HepG2 (cell line): ENCODE data around the gene MLLT11. TPM values are rescaled to one million over a fixed set of nuclear protein-coding genes. Genes with fewer than 3 reads are reported as not detected.

Source experiments
- ARNTL ChIP-seq: sonication (generic); formaldehyde crosslinking; IDR thresholded peaks from 2 replicates; pipeline ENCODE4 v1.4.0; 2020; ENCODE audit warnings: mild to moderate bottlenecking, missing genetic modification reagents
- ATF7 ChIP-seq, 2 experiments: fragments of 450-650 bp in 1 of 2; sonication (generic) in 1 of 2; formaldehyde crosslinking in 1 of 2; IDR thresholded peaks; 2 replicates each; pipeline versions ENCODE4 v1.4.0 to v1.6.1; 2016 to 2020; ENCODE audit warnings: antibody characterized with exemption in 1 of 2, mild to moderate bottlenecking in 1 of 2, missing genetic modification reagents in 1 of 2
- CBX1 ChIP-seq: IDR thresholded peaks from one replicate; pipeline ENCODE4 v1.6.1; 2016; ENCODE audit warnings: antibody characterized with exemption, low read depth
- FOXJ3 ChIP-seq: sonication (generic); formaldehyde crosslinking; IDR thresholded peaks from 2 replicates; pipeline ENCODE4 v1.4.0; 2020; ENCODE audit warnings: missing genetic modification reagents, mild to moderate bottlenecking, borderline replicate concordance
- JUN ChIP-seq: sonication (generic); formaldehyde crosslinking; IDR thresholded peaks from 2 replicates; pipeline ENCODE4 v1.4.0; 2020; ENCODE audit warnings: mild to moderate bottlenecking, missing genetic modification reagents
- KAT2B ChIP-seq: fragments of 150-350 bp; IDR thresholded peaks from 2 replicates; pipeline ENCODE4 v1.6.1; 2014; ENCODE audit warnings: low read depth, low read length, borderline replicate concordance
- KAT8 ChIP-seq: IDR thresholded peaks from 2 replicates; pipeline ENCODE4 v1.6.1; 2016; ENCODE audit warnings: missing genetic modification reagents, missing compliant biosample characterization
- MIXL1 ChIP-seq: IDR thresholded peaks from 2 replicates; pipeline ENCODE4 v1.6.1; 2016
- NFKBIZ ChIP-seq: IDR thresholded peaks from 2 replicates; pipeline ENCODE4 v1.6.1; 2018; ENCODE audit warnings: missing genetic modification reagents, missing compliant biosample characterization
- PTBP1 ChIP-seq: fragments of 200-400 bp; formaldehyde crosslinking; IDR thresholded peaks from 2 replicates; pipeline ENCODE4 v1.6.1; 2018; ENCODE audit warnings: low read length, low read depth; ENCODE audit not compliant: poor library complexity, severe bottlenecking
- RBM22 ChIP-seq: fragments of 200-400 bp; formaldehyde crosslinking; optimal IDR thresholded peaks from 2 replicates; pipeline ENCODE3; 2017; ENCODE audit warnings: mild to moderate bottlenecking, low read length, moderate library complexity
- WIZ ChIP-seq: sonication (generic); formaldehyde crosslinking; IDR thresholded peaks from 2 replicates; pipeline ENCODE4 v1.5.1; 2020; ENCODE audit warnings: mild to moderate bottlenecking, missing genetic modification reagents
- YEATS4 ChIP-seq: sonication (generic); formaldehyde crosslinking; IDR thresholded peaks from 2 replicates; pipeline ENCODE4 v1.4.0; 2020; ENCODE audit warnings: missing genetic modification reagents, borderline replicate concordance
- ZNF530 ChIP-seq: sonication (generic); formaldehyde crosslinking; IDR thresholded peaks from 2 replicates; pipeline ENCODE4 v1.5.0; 2020; ENCODE audit warnings: low read depth, mild to moderate bottlenecking, missing genetic modification reagents
- ZNF570 ChIP-seq: sonication (generic); formaldehyde crosslinking; IDR thresholded peaks from 2 replicates; pipeline ENCODE4 v1.4.0; 2020; ENCODE audit warnings: mild to moderate bottlenecking, missing genetic modification reagents, borderline replicate concordance
- ZNF777 ChIP-seq: sonication (generic); formaldehyde crosslinking; IDR thresholded peaks from 2 replicates; pipeline ENCODE4 v1.4.0; 2020; ENCODE audit warnings: missing genetic modification reagents
- ZNF83 ChIP-seq: sonication (generic); formaldehyde crosslinking; IDR thresholded peaks from 2 replicates; pipeline ENCODE4 v1.4.0; 2020; ENCODE audit warnings: missing genetic modification reagents, mild to moderate bottlenecking, borderline replicate concordance
- ZSCAN12 ChIP-seq: sonication (generic); formaldehyde crosslinking; IDR thresholded peaks from 2 replicates; pipeline ENCODE4 v1.9.0; 2021; ENCODE audit warnings: mild to moderate bottlenecking, missing genetic modification reagents
- polyA plus RNA-seq, 8 experiments: library from polyadenylated mRNA; depleted of rRNA in 3 of 8; stranded (reverse) in 7 of 8; unstranded in 1 of 8; fragments of >200 nt; fragmentation: Illumina TruSeq in 4 of 8; extraction: Trizol in 4 of 8; gene quantifications; 2 replicates each; pipeline versions ENCODE4 v1.2.1 to v1.2.3, GENCODE V29; 2011 to 2016; ENCODE audit warnings: low read depth in 4 of 8, missing spikeins in 1 of 8, mixed read lengths in 1 of 8; ENCODE audit not compliant: insufficient read depth in 1 of 8
- total RNA-seq, 5 experiments: library from RNA; depleted of rRNA; stranded (reverse); fragments of >200 nt; fragmentation: Illumina TruSeq; extraction: Trizol; gene quantifications; 2 replicates each; pipeline ENCODE4 v1.2.3, GENCODE V29; 2016; ENCODE audit warnings: low read depth in 1 of 5
- TF ChIP-seq, protein P1 (sequence below): sonication (generic); formaldehyde crosslinking; IDR thresholded peaks from 2 replicates; pipeline ENCODE4 v1.5.1; 2020; ENCODE audit warnings: mild to moderate bottlenecking, missing genetic modification reagents, moderate library complexity
- TF ChIP-seq, protein P2 (sequence below): sonication (generic); formaldehyde crosslinking; IDR thresholded peaks from 2 replicates; pipeline ENCODE4 v1.5.0; 2020; ENCODE audit warnings: mild to moderate bottlenecking, missing genetic modification reagents
- TF ChIP-seq, protein P3 (sequence below): sonication (generic); formaldehyde crosslinking; IDR thresholded peaks from 2 replicates; pipeline ENCODE4 v1.4.0; 2020; ENCODE audit warnings: missing genetic modification reagents
- TF ChIP-seq, protein P4 (sequence below): sonication (generic); formaldehyde crosslinking; IDR thresholded peaks from 2 replicates; pipeline ENCODE4 v1.5.1; 2020; ENCODE audit warnings: mild to moderate bottlenecking, missing genetic modification reagents

The MLLT11 gene
- total and polyA plus RNA-seq, 2 of the 13 experiments (the other 11 are each of a cell fraction or from before 2014, with no cell fraction given), result 0.21 to 0.22 TPM

DNA sequence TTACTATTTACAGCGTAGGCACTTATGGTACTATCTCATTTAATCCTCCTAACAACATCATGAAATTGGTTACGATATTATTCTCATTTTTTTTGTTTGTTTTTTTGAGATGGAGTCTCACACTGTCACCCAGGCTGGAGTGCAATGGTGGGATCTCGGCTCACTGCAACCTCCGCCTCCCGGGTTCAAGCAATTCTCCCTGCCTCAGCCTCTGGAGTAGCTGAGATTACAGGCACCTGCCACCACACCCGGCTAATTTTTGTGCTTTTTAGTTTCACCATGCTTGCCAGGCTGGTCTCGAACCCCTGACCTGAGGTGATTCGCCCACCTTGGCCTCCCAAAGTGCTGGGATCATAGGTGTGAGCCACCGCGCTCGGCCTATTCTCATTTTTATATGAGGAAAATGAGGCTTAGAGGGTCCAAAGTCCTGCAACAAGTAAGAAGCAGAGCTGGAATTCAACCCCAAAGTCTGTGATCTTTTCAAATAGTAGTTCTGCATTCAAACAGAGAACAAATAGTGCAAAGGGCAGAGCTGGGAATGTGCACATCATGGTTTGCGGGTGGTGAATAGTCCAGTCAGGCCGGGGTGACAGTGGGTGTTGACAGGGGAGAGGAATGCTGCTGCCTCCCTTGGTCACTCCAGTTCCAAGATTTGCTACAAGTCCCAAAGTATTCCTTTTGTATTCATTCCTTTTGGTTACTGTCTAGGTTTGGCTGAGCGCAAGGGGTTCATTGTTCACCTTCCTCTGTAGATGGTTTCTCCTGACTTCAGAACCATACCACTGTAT, 47.3 kb upstream of the MLLT11 start (continued):
- no peak for TF ChIP-seq ZNF530 (CRISPR knock-in tag)
- no peak for TF ChIP-seq ZNF777 (CRISPR knock-in tag)
- TF ChIP-seq ATF7 (IDR thresholded peaks at IDR 0.05), result peak; percentile 47
- peak; percentile 24; the same call in 1 of the 2 replicates for TF ChIP-seq ATF7 (CRISPR knock-in tag; IDR thresholded peaks at IDR 0.05)
- TF ChIP-seq, protein P1, sequence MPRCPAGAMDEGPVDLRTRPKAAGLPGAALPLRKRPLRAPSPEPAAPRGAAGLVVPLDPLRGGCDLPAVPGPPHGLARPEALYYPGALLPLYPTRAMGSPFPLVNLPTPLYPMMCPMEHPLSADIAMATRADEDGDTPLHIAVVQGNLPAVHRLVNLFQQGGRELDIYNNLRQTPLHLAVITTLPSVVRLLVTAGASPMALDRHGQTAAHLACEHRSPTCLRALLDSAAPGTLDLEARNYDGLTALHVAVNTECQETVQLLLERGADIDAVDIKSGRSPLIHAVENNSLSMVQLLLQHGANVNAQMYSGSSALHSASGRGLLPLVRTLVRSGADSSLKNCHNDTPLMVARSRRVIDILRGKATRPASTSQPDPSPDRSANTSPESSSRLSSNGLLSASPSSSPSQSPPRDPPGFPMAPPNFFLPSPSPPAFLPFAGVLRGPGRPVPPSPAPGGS (CRISPR knock-in tag), result peak; percentile 83; the same call in 1 of the 2 replicates
- TF ChIP-seq ZSCAN12 (CRISPR knock-in tag), result no peak
- TF ChIP-seq, protein P2, sequence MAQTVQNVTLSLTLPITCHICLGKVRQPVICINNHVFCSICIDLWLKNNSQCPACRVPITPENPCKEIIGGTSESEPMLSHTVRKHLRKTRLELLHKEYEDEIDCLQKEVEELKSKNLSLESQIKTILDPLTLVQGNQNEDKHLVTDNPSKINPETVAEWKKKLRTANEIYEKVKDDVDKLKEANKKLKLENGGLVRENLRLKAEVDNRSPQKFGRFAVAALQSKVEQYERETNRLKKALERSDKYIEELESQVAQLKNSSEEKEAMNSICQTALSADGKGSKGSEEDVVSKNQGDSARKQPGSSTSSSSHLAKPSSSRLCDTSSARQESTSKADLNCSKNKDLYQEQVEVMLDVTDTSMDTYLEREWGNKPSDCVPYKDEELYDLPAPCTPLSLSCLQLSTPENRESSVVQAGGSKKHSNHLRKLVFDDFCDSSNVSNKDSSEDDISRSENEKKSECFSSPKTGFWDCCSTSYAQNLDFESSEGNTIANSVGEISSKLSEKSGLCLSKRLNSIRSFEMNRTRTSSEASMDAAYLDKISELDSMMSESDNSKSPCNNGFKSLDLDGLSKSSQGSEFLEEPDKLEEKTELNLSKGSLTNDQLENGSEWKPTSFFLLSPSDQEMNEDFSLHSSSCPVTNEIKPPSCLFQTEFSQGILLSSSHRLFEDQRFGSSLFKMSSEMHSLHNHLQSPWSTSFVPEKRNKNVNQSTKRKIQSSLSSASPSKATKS (CRISPR knock-in tag), result no peak
- no peak for TF ChIP-seq WIZ (CRISPR knock-in tag)
- no peak for TF ChIP-seq ZNF83 (CRISPR knock-in tag)
- TF ChIP-seq ZNF570 (CRISPR knock-in tag), result no peak
- TF ChIP-seq KAT8 (CRISPR knock-in tag), result peak; percentile 44
- TF ChIP-seq, protein P3, sequence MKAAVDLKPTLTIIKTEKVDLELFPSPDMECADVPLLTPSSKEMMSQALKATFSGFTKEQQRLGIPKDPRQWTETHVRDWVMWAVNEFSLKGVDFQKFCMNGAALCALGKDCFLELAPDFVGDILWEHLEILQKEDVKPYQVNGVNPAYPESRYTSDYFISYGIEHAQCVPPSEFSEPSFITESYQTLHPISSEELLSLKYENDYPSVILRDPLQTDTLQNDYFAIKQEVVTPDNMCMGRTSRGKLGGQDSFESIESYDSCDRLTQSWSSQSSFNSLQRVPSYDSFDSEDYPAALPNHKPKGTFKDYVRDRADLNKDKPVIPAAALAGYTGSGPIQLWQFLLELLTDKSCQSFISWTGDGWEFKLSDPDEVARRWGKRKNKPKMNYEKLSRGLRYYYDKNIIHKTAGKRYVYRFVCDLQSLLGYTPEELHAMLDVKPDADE, result no peak
- TF ChIP-seq, protein P4, sequence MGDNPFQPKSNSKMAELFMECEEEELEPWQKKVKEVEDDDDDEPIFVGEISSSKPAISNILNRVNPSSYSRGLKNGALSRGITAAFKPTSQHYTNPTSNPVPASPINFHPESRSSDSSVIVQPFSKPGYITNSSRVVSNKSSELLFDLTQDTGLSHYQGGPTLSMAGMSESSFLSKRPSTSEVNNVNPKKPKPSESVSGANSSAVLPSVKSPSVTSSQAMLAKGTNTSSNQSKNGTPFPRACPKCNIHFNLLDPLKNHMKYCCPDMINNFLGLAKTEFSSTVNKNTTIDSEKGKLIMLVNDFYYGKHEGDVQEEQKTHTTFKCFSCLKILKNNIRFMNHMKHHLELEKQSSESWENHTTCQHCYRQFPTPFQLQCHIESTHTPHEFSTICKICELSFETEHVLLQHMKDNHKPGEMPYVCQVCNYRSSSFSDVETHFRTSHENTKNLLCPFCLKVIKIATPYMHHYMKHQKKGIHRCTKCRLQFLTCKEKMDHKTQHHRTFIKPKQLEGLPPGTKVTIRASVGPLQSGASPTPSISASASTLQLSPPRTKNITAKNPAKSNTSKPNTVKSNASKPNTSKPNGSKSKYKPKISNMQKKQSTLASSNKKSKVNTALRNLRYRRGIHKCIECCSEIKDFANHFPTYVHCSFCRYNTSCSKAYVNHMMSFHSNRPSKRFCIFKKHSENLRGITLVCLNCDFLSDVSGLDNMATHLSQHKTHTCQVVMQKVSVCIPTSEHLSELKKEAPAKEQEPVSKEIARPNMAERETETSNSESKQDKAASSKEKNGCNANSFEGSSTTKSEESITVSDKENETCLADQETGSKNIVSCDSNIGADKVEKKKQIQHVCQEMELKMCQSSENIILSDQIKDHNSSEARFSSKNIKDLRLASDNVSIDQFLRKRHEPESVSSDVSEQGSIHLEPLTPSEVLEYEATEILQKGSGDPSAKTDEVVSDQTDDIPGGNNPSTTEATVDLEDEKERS (CRISPR knock-in tag), result peak; percentile 80; the same call in 1 of the 2 replicates
- no peak; the same call in 1 of the 2 replicates for TF ChIP-seq NFKBIZ (CRISPR knock-in tag)
- no peak for TF ChIP-seq ARNTL (CRISPR knock-in tag)
- no peak for TF ChIP-seq PTBP1
- TF ChIP-seq FOXJ3, result no peak
- no peak for TF ChIP-seq CBX1
- TF ChIP-seq KAT2B, result no peak
- TF ChIP-seq RBM22, result no peak
- TF ChIP-seq YEATS4 (CRISPR knock-in tag), result 0 out of 2 replicates have a peak, but pooled peaks have one; percentile 32
- no peak for TF ChIP-seq JUN (CRISPR knock-in tag)
- TF ChIP-seq MIXL1 (CRISPR knock-in tag), result peak; percentile 73
